ENCODE data around the gene DDX31.

DDX31 gene

DNA sequence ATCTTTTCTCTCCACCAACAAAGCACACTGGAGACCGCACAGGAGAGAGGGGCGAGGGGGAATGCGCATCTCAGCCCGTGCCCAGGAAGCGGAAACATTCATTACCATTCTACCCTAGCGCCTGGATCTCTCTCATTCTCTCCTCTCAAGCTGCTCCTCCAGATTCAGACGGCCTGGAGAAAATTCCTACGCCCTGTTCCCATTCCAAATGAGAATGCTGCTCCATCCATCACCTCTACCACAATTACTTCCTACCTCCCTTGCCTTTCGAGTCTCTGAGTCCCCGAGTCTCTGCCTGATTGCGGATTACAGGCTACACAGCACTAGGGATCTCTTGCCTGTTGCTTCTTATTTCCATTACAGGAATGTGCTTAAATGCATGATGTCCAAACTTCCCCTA, 6.7 kb downstream of the DDX31 start:
- H3K4me3 ChIP-seq (ENCODE audit: low read depth, low read length), result no peak overlapping the region
- TF ChIP-seq, protein P1, sequence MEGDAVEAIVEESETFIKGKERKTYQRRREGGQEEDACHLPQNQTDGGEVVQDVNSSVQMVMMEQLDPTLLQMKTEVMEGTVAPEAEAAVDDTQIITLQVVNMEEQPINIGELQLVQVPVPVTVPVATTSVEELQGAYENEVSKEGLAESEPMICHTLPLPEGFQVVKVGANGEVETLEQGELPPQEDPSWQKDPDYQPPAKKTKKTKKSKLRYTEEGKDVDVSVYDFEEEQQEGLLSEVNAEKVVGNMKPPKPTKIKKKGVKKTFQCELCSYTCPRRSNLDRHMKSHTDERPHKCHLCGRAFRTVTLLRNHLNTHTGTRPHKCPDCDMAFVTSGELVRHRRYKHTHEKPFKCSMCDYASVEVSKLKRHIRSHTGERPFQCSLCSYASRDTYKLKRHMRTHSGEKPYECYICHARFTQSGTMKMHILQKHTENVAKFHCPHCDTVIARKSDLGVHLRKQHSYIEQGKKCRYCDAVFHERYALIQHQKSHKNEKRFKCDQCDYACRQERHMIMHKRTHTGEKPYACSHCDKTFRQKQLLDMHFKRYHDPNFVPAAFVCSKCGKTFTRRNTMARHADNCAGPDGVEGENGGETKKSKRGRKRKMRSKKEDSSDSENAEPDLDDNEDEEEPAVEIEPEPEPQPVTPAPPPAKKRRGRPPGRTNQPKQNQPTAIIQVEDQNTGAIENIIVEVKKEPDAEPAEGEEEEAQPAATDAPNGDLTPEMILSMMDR (IDR thresholded peaks at IDR 0.05; ENCODE audit: low read depth, low read length, missing control alignments), result no peak
- DNase-seq (ENCODE audit: low read depth), result no peak

DNA sequence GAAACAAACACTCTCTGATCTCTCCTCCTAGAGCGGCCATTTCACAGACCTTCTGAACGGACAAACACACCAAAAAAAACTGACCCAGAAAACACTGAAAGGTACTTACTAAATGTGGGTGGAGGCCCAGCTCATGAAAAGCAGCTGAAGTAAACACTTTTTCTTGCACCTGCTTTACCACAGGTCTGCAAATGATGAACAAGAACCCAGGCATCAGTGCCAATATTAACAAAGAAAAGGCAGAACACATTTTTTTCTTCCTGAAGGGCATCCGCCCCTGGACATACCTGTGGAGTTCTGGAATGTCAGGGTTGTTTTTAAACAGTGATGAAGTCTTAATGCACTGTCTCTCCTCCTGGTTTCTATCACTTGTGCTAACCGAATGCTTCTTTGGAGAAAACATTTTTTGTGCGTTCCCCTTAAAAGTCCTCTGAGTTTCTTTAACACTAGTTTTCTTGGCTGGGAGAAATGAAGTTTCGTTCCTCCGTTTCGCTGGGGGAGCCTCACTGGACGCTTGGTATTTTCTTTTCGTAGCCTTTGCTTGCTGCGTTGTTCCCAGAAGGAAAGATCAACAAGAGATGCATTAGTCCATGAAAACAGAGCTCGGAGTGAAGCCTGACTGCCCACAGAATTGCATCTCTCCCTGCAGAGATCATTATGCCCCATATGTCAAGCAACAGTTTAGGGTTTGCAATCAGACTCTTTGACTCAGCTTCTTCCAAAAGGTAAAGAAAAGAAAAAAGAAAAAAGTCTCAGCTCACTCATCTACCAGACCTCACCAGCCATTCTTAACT, 7.4 kb downstream of the DDX31 start:
- DNase-seq (ENCODE audit: low read depth), result no peak
- TF ChIP-seq, protein P1 (IDR thresholded peaks at IDR 0.05; ENCODE audit: low read depth, low read length, missing control alignments), result no peak
- H3K4me3 ChIP-seq (ENCODE audit: low read depth, low read length), result no peak overlapping the region

DNA sequence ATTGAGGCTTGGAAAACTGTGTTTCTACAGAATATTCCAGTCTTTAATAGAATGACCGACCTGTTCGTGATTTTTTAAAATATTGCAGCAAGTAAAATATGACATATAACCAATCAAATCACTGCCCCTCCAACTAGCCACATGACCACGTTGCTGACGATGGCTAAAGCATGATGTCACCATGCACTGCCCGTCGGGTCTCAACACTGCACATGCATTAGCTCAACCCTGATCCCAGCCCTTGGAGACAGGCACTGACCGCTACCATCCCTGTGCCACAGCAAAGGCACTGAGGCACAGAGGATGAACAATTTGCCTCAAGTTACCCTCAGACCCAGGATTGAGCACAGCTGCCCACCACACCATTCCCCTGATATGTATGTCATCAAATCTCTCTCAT, 13.5 kb downstream of the DDX31 start:
- H3K4me3 ChIP-seq (ENCODE audit: low read depth, low read length), result no peak overlapping the region
- TF ChIP-seq, protein P1 (IDR thresholded peaks at IDR 0.05; ENCODE audit: low read depth, low read length, missing control alignments), result no peak
- no peak for DNase-seq (ENCODE audit: low read depth)

DNA sequence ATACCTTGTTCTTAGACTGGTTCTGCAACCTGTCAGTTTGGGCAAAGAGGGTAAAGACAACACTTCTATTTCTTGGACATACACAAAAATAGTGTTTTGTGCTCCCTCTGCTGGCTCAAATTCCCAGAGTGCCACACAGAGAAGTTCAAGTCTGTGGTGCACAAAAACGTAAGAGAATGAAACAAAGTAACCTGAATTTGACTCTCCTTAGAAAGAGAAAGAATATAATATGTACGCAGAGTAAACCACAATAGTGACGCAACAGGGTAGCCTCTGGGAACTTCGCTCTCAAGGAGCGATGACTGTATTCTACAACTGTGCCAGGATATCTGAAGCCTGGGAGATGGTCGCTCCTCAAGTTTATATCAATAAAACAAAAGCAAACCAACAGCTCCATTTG, 18.5 kb downstream of the DDX31 start:
- no peak for DNase-seq (ENCODE audit: low read depth)
- TF ChIP-seq, protein P1 (IDR thresholded peaks at IDR 0.05; ENCODE audit: low read depth, low read length, missing control alignments), result peak; percentile 17
- no peak overlapping the region for H3K4me3 ChIP-seq (ENCODE audit: low read depth, low read length)

DNA sequence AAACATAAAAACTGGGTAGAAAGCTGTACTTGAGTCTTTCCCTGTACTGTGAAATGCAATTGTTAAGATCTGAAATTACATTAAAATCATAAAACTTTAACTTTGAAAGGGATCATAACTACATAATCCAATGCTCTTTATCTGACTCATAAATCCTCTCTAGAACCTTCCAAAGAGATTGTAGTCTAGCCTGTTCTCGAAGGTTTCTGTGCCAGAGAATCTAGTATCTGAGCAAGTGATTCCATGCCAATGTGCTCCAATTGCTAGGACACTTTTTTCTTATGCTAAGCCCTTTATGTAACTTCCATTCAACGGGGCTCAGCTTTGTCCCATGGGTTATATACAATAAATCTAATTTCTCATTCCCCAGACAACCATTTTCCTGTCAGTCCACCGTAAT, 21.1 kb downstream of the DDX31 start:
- TF ChIP-seq, protein P1 (IDR thresholded peaks at IDR 0.05; ENCODE audit: low read depth, low read length, missing control alignments), result no peak
- H3K4me3 ChIP-seq (ENCODE audit: low read depth, low read length), result no peak overlapping the region
- DNase-seq (ENCODE audit: low read depth), result no peak

DNA sequence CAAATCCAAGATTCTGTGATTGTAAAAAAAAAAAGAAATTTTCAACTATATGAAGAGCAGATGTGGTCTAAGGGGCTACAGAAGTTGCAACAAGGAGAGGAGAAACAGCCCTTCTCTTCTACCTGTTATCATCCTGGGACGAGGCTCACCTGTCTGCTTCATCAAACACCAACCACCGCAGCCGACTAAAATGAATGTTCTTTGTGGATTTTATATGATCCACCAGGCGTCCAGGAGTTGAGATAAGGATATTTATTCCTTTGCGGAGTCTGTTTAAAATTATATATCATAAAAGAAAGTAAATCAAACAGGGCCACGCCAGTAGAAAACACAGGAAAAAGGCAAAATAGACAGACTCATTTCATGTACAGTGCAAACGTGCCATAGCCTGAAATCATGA, 21.5 kb downstream of the DDX31 start:
- no peak overlapping the region for H3K4me3 ChIP-seq (ENCODE audit: low read depth, low read length)
- no peak for DNase-seq (ENCODE audit: low read depth)
- TF ChIP-seq, protein P1 (IDR thresholded peaks at IDR 0.05; ENCODE audit: low read depth, low read length, missing control alignments), result no peak

DNA sequence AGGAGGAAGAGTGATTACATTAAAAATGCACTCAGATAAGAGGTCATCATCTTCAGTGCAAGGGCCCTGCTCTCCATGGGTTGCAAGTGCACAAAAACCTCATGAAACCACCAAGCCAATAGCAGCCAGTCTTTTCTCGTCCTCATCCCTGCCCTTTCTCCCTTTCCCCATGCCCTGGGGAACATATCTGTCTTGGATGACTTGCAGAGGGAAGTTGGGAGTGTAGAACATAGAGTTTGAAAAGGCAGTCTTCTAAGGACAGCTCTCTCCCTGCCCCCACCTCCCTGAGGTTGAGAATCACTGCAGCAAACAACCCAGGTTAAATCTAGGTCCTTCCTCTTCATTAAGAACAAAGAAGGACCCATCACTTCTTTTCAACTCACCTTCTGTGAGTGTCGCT, 22.0 kb downstream of the DDX31 start:
- H3K4me3 ChIP-seq (ENCODE audit: low read depth, low read length), result no peak overlapping the region
- TF ChIP-seq, protein P1 (IDR thresholded peaks at IDR 0.05; ENCODE audit: low read depth, low read length, missing control alignments), result no peak
- DNase-seq (ENCODE audit: low read depth), result no peak

Data from GM12864 (cell line).